Neural cell (in vitro differentiated cells): Measurements from ENCODE around the gene PAPPA2.

Source experiments
- CTCF ChIP-seq: fragments of 450-650 bp; IDR thresholded peaks from 2 replicates; pipeline ENCODE4 v1.5.1; 2014; ENCODE audit warnings: antibody characterized with exemption, mild to moderate bottlenecking, moderate library complexity; ENCODE audit not compliant: poor library complexity, severe bottlenecking
- EP300 ChIP-seq: fragments of 450-650 bp; conservative IDR thresholded peaks from 2 replicates; pipeline ENCODE4 v1.6.1; 2014; ENCODE audit warnings: antibody characterized with exemption, mild to moderate bottlenecking, moderate library complexity; ENCODE audit not compliant: poor library complexity, severe bottlenecking
- SMC3 ChIP-seq: fragments of 450-650 bp; conservative IDR thresholded peaks from 2 replicates; pipeline ENCODE4 v1.6.1; 2014; ENCODE audit warnings: antibody characterized with exemption, mild to moderate bottlenecking, moderate library complexity; ENCODE audit not compliant: poor library complexity
- TAF1 ChIP-seq: IDR thresholded peaks from 2 replicates; pipeline ENCODE4 v1.6.1; 2012; ENCODE audit warnings: low read depth

GRCh38 chr1:176436251-176436650 is 26.7 kb upstream of the PAPPA2 start:
- TF ChIP-seq SMC3 (no peak), CTCF (no peak), EP300 (no peak), TAF1 (no peak)
